Fibroblast of lung (primary cell): Measurements from ENCODE around the gene DNAH14. TPM values are rescaled to one million over a fixed set of nuclear protein-coding genes. Genes with fewer than 3 reads are reported as not detected.

Source experiments
- DNase-seq, 2 donors: peaks; one replicate each; pipeline versions ENCODE4 v3.0.0 to v3.0.0-alpha.2; 2010; ENCODE audit warnings: low read depth in 2 of 2
- H2AFZ ChIP-seq: 2 replicates; pipeline ENCODE4 v1.5.1; 2012; ENCODE audit warnings: low read length, control low read depth, inconsistent platforms
- H3K27ac ChIP-seq: 2 replicates; pipeline ENCODE4 v1.5.1; 2011; ENCODE audit warnings: low read length, control low read depth; ENCODE audit not compliant: insufficient read depth
- H3K27me3 ChIP-seq: 2 replicates; pipeline ENCODE4 v1.5.1; 2011; ENCODE audit warnings: mild to moderate bottlenecking, low read length; ENCODE audit not compliant: control insufficient read depth, insufficient read depth
- H3K36me3 ChIP-seq: 2 replicates; pipeline ENCODE4 v1.5.1; 2011; ENCODE audit warnings: low read length; ENCODE audit not compliant: control insufficient read depth, insufficient read depth
- H3K4me1 ChIP-seq: 2 replicates; pipeline ENCODE4 v1.5.1; 2011; ENCODE audit warnings: low read length; ENCODE audit not compliant: control insufficient read depth, insufficient read depth; ENCODE audit errors: extremely low read depth
- H3K4me2 ChIP-seq: 2 replicates; pipeline ENCODE4 v1.5.1; 2011; ENCODE audit warnings: low read length, control low read depth; ENCODE audit not compliant: insufficient read depth; ENCODE audit errors: extremely low read depth
- H3K4me3 ChIP-seq, 4 experiments: fragments of 200-600 bp in 1 of 4; sonication (generic) in 1 of 4; replicated peaks in 1 of 4; 2 replicates each; pipeline ENCODE4 v1.5.1; 2011 to 2016; ENCODE audit warnings: low read length in 4 of 4, low read depth in 3 of 4, mild to moderate bottlenecking in 3 of 4, control low read depth in 2 of 4, inconsistent platforms in 1 of 4, mixed read lengths in 1 of 4; ENCODE audit not compliant: insufficient read depth in 1 of 4; ENCODE audit errors: control extremely low read depth in 1 of 4
- H3K79me2 ChIP-seq: 2 replicates; pipeline ENCODE4 v1.5.1; 2012; ENCODE audit warnings: mild to moderate bottlenecking, low read length, inconsistent platforms; ENCODE audit not compliant: control insufficient read depth, insufficient read depth
- H3K9ac ChIP-seq: 2 replicates; pipeline ENCODE4 v1.5.1; 2011; ENCODE audit warnings: mild to moderate bottlenecking, low read length, control low read depth; ENCODE audit not compliant: insufficient read depth
- H3K9me3 ChIP-seq: 2 replicates; pipeline ENCODE4 v1.5.1; 2012; ENCODE audit warnings: low read depth, low read length; ENCODE audit not compliant: control insufficient read depth, insufficient read depth
- H4K20me1 ChIP-seq: 2 replicates; pipeline ENCODE4 v1.5.1; 2011; ENCODE audit warnings: low read length; ENCODE audit not compliant: control insufficient read depth, insufficient read depth; ENCODE audit errors: extremely low read depth
- CTCF ChIP-seq, 2 donors: IDR thresholded peaks in 1 of 2; conservative IDR thresholded peaks in 1 of 2; 1 replicate in 1 of 2; 2 replicates in 1 of 2; pipeline ENCODE4 v1.5.1; 2011 to 2012; ENCODE audit warnings: low read length in 2 of 2, control low read depth in 1 of 2, inconsistent platforms in 1 of 2, low read depth in 1 of 2, mild to moderate bottlenecking in 1 of 2
- EZH2 ChIP-seq: IDR thresholded peaks from 2 replicates; pipeline ENCODE4 v1.5.1; 2012; ENCODE audit warnings: low read length, control low read depth, mild to moderate bottlenecking; ENCODE audit errors: missing control alignments
- polyA plus RNA-seq, 2 donors: library from polyadenylated mRNA; depleted of rRNA in 1 of 2; stranded (reverse) in 1 of 2; unstranded in 1 of 2; fragments of >200 nt; gene quantifications; 2 replicates each; pipeline ENCODE4 v1.2.1, GENCODE V29; 2011 to 2012; ENCODE audit warnings: missing spikeins in 1 of 2
- total RNA-seq: library from RNA; depleted of rRNA; stranded (reverse); fragments of >200 nt; gene quantifications from 2 replicates; pipeline ENCODE4 v1.2.1, GENCODE V29; 2014

DNAH14 gene
- total and polyA plus RNA-seq, 2 donors (not counting 1 experiment from before 2014, with no cell fraction given): 5.4 to 19.7 TPM

GRCh38 chr1:225152061-225152460 lies 222.6 kb downstream of the DNAH14 start:
- Histone ChIP-seq H3K36me3 (no peaks in the 10 kb centered on the region), H3K4me2 (no peak overlapping the region), H3K79me2 (no peaks in the 10 kb centered on the region), H3K27me3 (no peaks in the 10 kb centered on the region), H3K27ac (no peak overlapping the region), H3K4me1 (no peaks in the 10 kb centered on the region), H3K9me3 (no peaks in the 10 kb centered on the region), H3K4me3 (no peak overlapping the region), H4K20me1 (no peaks in the 10 kb centered on the region), H2AFZ (no peak overlapping the region), H3K9ac (no peak overlapping the region)
- no peak for TF ChIP-seq CTCF (conservative IDR thresholded peaks at IDR 0.05 in 1 of 2, IDR thresholded peaks at IDR 0.05 in 1 of 2; ENCODE audit: low read depth in 1 of 2, low read length in 2 of 2)
- TF ChIP-seq EZH2: no peak
- no peak for DNase-seq

GRCh38 chr1:225155555-225155954 lies 226.1 kb downstream of the DNAH14 start:
- Histone ChIP-seq H3K36me3 (no peaks in the 10 kb centered on the region), H2AFZ (no peak overlapping the region), H3K27me3 (no peaks in the 10 kb centered on the region), H3K4me3 (no peak overlapping the region), H3K9ac (no peak overlapping the region), H3K79me2 (no peaks in the 10 kb centered on the region), H3K9me3 (no peaks in the 10 kb centered on the region), H4K20me1 (no peaks in the 10 kb centered on the region), H3K4me2 (no peak overlapping the region), H3K4me1 (no peaks in the 10 kb centered on the region), H3K27ac (no peak overlapping the region)
- TF ChIP-seq CTCF (conservative IDR thresholded peaks at IDR 0.05 in 1 of 2, IDR thresholded peaks at IDR 0.05 in 1 of 2; ENCODE audit: low read depth in 1 of 2, low read length in 2 of 2): no peak
- TF ChIP-seq EZH2: no peak
- DNase-seq: no peak

GRCh38 chr1:225156254-225156653 lies 226.8 kb downstream of the DNAH14 start:
- no peak overlapping the region for H3K27ac ChIP-seq
- H3K27me3 ChIP-seq: no peaks in the 10 kb centered on the region
- no peaks in the 10 kb centered on the region for H3K4me1 ChIP-seq
- H2AFZ ChIP-seq: no peak overlapping the region
- H3K4me2 ChIP-seq: no peak overlapping the region
- peak in 1 of 2 donors; percentile 75 for DNase-seq
- no peaks in the 10 kb centered on the region for H4K20me1 ChIP-seq
- H3K9me3 ChIP-seq: no peaks in the 10 kb centered on the region
- TF ChIP-seq EZH2 (no peak), CTCF (conservative IDR thresholded peaks at IDR 0.05 in 1 of 2, IDR thresholded peaks at IDR 0.05 in 1 of 2; ENCODE audit: low read depth in 1 of 2, low read length in 2 of 2) (no peak)
- no peak overlapping the region for H3K4me3 ChIP-seq
- H3K79me2 ChIP-seq: no peaks in the 10 kb centered on the region
- H3K36me3 ChIP-seq: no peaks in the 10 kb centered on the region
- H3K9ac ChIP-seq: no peak overlapping the region
